KMS-11 (cell line): ENCODE measurements around the gene HOMER3.

Source experiments
- H2AFZ ChIP-seq: fragments of 200-600 bp; sonication (generic); 2 replicates; pipeline ENCODE4 v1.6.1; 2016; ENCODE audit warnings: antibody characterized with exemption, mixed run types, low read depth
- H3K27ac ChIP-seq: fragments of 200-600 bp; sonication (generic); 2 replicates; pipeline ENCODE4 v1.6.1; 2016; ENCODE audit warnings: mild to moderate bottlenecking, mixed run types
- H3K27me3 ChIP-seq: fragments of 200-600 bp; sonication (generic); 2 replicates; pipeline ENCODE4 v1.6.1; 2017; ENCODE audit warnings: mild to moderate bottlenecking, low read depth, mixed run types, moderate library complexity; ENCODE audit not compliant: insufficient read depth
- H3K36me3 ChIP-seq: fragments of 200-600 bp; sonication (generic); 2 replicates; pipeline ENCODE4 v1.6.1; 2017; ENCODE audit warnings: mild to moderate bottlenecking, mixed run types; ENCODE audit not compliant: insufficient read depth
- H3K4me1 ChIP-seq: fragments of 200-600 bp; sonication (generic); 2 replicates; pipeline ENCODE4 v1.6.1; 2016; ENCODE audit warnings: mild to moderate bottlenecking, low read depth, mixed run types; ENCODE audit not compliant: poor library complexity, severe bottlenecking
- H3K4me2 ChIP-seq: fragments of 200-600 bp; sonication (generic); 2 replicates; pipeline ENCODE4 v1.7.0; 2016; ENCODE audit warnings: mild to moderate bottlenecking, mixed run types
- H3K4me3 ChIP-seq: fragments of 200-600 bp; sonication (generic); IDR thresholded peaks from 2 replicates; pipeline ENCODE4 v1.6.1; 2017; ENCODE audit warnings: low read depth, low read length, mixed read lengths; ENCODE audit not compliant: insufficient read depth
- H3K79me2 ChIP-seq: fragments of 200-600 bp; sonication (generic); 2 replicates; pipeline ENCODE4 v1.6.1; 2016; ENCODE audit warnings: low read depth, mixed run types; ENCODE audit not compliant: insufficient read depth
- H3K9ac ChIP-seq: fragments of 200-600 bp; sonication (generic); 2 replicates; pipeline ENCODE4 v1.6.1; 2016; ENCODE audit warnings: mild to moderate bottlenecking, mixed run types
- H4K20me1 ChIP-seq: fragments of 200-600 bp; sonication (generic); 2 replicates; pipeline ENCODE4 v1.6.1; 2016; ENCODE audit warnings: mild to moderate bottlenecking, mixed run types; ENCODE audit not compliant: insufficient read depth
- TF ChIP-seq, protein P1 (sequence below): fragments of 200-600 bp; sonication (generic); conservative IDR thresholded peaks from 2 replicates; pipeline ENCODE4 v1.6.1; 2017; ENCODE audit warnings: low read depth, mild to moderate bottlenecking, antibody characterized with exemption, low read length, moderate library complexity, mixed read lengths

The HOMER3 gene

DNA sequence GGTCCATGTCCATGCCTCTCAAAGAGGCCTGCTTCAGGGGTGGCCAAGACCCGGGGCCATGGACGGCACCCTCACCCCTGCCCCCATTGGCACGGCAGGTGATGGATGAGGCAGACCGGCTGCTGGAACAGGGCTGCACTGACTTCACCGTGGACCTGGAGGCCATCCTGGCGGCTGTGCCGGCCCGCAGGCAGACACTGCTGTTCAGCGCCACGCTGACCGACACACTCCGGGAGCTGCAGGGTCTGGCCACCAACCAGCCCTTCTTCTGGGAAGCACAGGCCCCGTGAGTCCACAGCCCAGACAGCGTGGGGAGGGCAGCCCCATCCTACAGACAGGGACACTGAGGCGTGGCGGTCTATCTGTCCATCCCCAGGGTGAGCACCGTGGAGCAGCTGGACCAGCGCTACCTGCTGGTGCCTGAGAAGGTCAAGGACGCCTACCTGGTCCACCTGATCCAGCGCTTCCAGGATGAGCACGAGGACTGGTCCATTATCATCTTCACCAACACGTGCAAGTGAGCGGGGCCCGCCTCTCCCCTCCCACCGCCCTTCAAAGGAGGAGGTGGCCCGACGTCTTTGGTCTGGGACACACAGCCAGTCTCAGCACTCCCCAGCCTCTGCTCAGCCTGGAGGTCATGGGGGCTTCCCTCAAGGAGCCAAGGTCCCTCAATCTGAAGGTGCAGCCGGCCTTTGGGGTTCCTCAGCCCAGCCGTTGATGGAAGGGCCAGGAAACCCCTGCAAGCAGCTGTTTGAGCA is 18.6 kb downstream of the HOMER3 start:
- TF ChIP-seq, protein P1, sequence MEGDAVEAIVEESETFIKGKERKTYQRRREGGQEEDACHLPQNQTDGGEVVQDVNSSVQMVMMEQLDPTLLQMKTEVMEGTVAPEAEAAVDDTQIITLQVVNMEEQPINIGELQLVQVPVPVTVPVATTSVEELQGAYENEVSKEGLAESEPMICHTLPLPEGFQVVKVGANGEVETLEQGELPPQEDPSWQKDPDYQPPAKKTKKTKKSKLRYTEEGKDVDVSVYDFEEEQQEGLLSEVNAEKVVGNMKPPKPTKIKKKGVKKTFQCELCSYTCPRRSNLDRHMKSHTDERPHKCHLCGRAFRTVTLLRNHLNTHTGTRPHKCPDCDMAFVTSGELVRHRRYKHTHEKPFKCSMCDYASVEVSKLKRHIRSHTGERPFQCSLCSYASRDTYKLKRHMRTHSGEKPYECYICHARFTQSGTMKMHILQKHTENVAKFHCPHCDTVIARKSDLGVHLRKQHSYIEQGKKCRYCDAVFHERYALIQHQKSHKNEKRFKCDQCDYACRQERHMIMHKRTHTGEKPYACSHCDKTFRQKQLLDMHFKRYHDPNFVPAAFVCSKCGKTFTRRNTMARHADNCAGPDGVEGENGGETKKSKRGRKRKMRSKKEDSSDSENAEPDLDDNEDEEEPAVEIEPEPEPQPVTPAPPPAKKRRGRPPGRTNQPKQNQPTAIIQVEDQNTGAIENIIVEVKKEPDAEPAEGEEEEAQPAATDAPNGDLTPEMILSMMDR: no peak
- Histone ChIP-seq H3K4me2 (no peak overlapping the region), H3K9ac (no peak overlapping the region), H3K79me2 (peaks cover 39% of the 10 kb centered on the region), H2AFZ (no peak overlapping the region), H4K20me1 (no peaks in the 10 kb centered on the region), H3K4me1 (peaks cover 6% of the 10 kb centered on the region), H3K36me3 (peaks cover 3% of the 10 kb centered on the region; the same call in 1 of the 2 replicates), H3K27me3 (no peaks in the 10 kb centered on the region), H3K4me3 (no peak overlapping the region), H3K27ac (no peak overlapping the region)

DNA sequence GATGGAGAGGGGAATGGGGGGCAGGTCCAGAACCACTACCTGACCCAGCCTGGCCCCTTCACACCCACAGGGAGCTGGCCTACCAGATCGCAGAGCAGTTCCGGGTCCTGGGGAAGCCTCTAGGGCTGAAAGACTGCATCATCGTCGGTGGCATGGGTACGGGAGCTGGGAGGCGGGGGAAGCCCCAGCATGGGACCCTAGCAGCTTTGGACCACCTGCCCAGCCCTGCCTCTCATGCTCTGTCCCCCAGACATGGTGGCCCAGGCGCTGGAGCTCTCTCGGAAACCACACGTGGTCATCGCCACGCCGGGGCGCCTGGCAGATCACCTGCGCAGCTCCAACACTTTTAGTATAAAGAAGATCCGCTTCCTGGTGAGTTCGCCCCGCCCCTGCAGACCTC is 19.4 kb downstream of the HOMER3 start:
- H3K36me3 ChIP-seq: peaks cover 3% of the 10 kb centered on the region; the same call in 1 of the 2 replicates
- TF ChIP-seq, protein P1: no peak
- no peak overlapping the region for H3K4me2 ChIP-seq
- no peaks in the 10 kb centered on the region for H4K20me1 ChIP-seq
- peaks cover 12% of the 10 kb centered on the region for H3K4me1 ChIP-seq
- H2AFZ ChIP-seq: no peak overlapping the region
- peaks cover 48% of the 10 kb centered on the region for H3K79me2 ChIP-seq
- H3K4me3 ChIP-seq: no peak overlapping the region
- no peak overlapping the region for H3K9ac ChIP-seq
- H3K27ac ChIP-seq: no peak overlapping the region
- no peaks in the 10 kb centered on the region for H3K27me3 ChIP-seq

DNA sequence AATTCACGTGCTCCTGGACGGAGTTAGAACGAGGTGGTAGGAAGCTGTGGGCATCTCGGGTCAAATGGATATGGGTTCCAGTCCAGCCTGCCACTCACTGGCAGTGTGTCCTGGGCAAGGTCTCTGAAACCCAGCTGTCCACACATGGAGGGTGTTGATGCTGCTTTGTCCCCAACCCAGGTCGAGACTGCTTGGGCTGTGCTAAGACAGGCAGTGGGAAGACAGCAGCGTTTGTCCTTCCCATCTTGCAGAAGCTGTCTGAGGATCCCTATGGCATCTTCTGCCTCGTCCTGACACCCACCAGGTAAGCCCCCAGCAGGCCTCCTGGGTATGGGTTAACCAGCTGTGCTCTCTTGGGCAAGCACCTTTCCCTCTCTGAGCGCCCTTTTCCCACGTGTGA is 20.6 kb downstream of the HOMER3 start:
- Histone ChIP-seq H3K4me2 (peak overlapping the region; percentile 65), H3K9ac (peak overlapping the region; percentile 68; the same call in 1 of the 2 replicates), H3K4me3 (no peak overlapping the region), H3K36me3 (peaks cover 3% of the 10 kb centered on the region; the same call in 1 of the 2 replicates), H3K4me1 (peaks cover 22% of the 10 kb centered on the region), H3K79me2 (peaks cover 58% of the 10 kb centered on the region), H3K27me3 (no peaks in the 10 kb centered on the region), H4K20me1 (no peaks in the 10 kb centered on the region), H2AFZ (no peak overlapping the region), H3K27ac (no peak overlapping the region)
- TF ChIP-seq, protein P1: no peak

DNA sequence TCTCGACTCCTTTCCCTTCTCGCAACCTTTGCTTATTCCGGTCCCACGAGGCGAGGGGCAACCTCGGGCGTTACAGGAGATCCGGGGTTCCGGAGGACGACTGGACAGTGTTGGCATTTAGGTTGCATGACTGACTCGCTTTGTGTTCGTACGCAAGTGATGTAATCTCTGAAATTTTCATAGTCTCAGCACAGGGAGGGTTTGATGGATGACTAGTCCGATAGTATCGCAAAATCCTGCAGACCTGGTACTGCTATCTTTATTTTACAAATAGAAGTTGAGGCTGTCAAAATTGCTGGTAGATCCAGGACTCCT is 21.2 kb downstream of the HOMER3 start:
- Histone ChIP-seq H3K27ac (peak overlapping the region; percentile 38; the same call in 1 of the 2 replicates), H3K9ac (peak overlapping the region; percentile 68), H3K4me3 (no peak overlapping the region), H3K79me2 (peaks cover 63% of the 10 kb centered on the region), H3K4me1 (peaks cover 28% of the 10 kb centered on the region), H4K20me1 (no peaks in the 10 kb centered on the region), H2AFZ (peak overlapping the region; percentile 24; the same call in 1 of the 2 replicates), H3K27me3 (no peaks in the 10 kb centered on the region), H3K36me3 (peaks cover 3% of the 10 kb centered on the region; the same call in 1 of the 2 replicates), H3K4me2 (peak overlapping the region; percentile 65)
- TF ChIP-seq, protein P1: no peak
